Measurements from ENCODE around the gene SPEM1.

The SPEM1 gene

DNA sequence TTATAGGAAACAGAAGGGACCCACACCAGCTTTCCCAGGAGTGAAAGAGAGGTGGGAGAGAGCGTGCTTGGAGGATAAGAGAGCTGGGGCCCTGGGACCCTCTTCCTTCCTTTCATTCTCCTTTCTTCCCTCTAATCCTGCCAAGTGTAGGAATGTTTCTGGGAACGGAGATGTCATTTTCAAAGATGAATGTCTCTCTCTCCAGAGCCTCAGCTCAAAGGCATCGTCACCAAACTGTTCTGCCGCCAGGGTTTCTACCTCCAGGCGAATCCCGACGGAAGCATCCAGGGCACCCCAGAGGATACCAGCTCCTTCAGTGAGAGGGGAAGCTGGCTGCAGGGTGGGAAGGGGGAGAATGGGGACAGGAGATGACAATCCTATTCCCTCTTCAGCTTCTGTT lies 21.1 kb downstream of the SPEM1 start:
- H3K4me3 ChIP-seq (ENCODE audit: low read depth, low read length) = no peak overlapping the region
- no peaks in the 10 kb centered on the region for H3K36me3 ChIP-seq
- H3K27me3 ChIP-seq (ENCODE audit: insufficient read depth, low read depth, severe bottlenecking) = peaks cover 10% of the 10 kb centered on the region
- no peak overlapping the region for H3K27ac ChIP-seq
- no peaks in the 10 kb centered on the region for H3K9me3 ChIP-seq (ENCODE audit: severe bottlenecking)
- TF ChIP-seq, protein P1, sequence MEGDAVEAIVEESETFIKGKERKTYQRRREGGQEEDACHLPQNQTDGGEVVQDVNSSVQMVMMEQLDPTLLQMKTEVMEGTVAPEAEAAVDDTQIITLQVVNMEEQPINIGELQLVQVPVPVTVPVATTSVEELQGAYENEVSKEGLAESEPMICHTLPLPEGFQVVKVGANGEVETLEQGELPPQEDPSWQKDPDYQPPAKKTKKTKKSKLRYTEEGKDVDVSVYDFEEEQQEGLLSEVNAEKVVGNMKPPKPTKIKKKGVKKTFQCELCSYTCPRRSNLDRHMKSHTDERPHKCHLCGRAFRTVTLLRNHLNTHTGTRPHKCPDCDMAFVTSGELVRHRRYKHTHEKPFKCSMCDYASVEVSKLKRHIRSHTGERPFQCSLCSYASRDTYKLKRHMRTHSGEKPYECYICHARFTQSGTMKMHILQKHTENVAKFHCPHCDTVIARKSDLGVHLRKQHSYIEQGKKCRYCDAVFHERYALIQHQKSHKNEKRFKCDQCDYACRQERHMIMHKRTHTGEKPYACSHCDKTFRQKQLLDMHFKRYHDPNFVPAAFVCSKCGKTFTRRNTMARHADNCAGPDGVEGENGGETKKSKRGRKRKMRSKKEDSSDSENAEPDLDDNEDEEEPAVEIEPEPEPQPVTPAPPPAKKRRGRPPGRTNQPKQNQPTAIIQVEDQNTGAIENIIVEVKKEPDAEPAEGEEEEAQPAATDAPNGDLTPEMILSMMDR (IDR thresholded peaks at IDR 0.05; ENCODE audit: low read depth, low read length) = no peak
- no peak for DNase-seq

DNA sequence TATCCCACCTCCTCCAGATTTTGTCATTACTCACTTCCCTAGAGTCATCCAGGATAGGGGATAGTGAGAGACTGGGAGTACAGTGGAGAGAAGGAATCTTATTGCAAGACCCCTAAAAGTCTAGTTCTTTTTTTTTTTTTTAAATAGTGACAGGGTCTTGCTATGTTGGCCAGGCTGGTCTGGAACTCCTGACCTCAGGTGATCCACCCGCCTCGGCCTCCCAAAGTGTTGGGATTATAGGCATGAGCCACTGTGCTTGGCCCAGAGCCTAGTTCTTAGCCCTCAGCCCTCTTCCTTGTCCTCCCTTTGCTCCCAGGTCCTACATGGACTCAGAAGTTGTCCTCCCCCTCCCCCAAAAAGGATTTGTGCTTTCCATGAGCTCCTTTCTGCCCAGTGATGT lies 22.0 kb downstream of the SPEM1 start:
- no peak for DNase-seq
- H3K27me3 ChIP-seq (ENCODE audit: insufficient read depth, low read depth, severe bottlenecking) = peaks cover 7% of the 10 kb centered on the region

DNA sequence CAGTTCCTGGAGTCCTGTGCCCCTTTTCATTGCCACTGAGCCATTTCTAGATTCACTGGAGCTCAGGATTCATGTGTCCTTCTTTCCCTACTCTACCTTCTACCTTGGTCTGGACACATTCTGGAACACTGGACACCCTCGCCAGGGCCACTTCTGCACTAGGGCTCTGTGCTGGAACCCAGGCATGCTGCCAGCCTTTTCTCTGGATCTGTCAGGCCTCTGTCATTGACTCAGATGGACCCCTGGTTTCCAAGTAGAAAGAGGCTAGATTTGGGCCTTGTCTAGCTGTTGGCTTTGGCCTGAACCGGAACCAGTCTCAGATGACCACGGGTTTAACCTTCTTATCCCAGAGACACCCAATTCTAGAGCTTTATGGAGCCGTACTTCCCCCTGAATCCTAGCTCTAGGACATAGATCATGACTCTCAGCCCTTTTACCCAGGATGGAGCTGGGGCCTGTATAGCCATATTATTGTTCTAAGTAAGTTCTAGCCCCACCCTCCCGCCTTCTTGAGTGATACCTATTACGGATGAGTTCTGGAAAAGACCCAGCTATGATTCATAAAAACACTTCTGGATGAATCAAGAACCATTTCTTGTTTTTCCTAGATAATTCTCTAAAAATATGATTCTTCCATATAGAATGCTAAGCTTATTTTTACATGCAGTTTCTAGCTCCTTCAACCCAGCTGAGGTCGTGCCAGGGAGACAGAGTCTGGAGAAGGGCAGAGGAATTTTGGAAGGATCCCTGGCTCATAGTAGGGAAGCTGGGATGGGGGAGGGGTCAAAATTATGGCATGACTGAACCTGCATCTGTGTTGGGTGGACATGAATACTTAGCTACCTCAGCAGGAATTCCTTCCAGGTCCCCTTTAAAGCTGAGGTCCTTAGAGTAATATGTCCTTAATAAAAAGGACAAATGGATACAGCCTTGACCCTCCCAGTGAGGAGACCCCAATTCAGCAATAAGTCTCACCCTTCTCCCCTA lies 23.7 kb downstream of the SPEM1 start:
- TF ChIP-seq, protein P1 (IDR thresholded peaks at IDR 0.05; ENCODE audit: low read depth, low read length) = no peak
- Histone ChIP-seq H3K27ac (no peak overlapping the region), H3K27me3 (ENCODE audit: insufficient read depth, low read depth, severe bottlenecking) (peaks cover 3% of the 10 kb centered on the region), H3K9me3 (ENCODE audit: severe bottlenecking) (no peaks in the 10 kb centered on the region), H3K36me3 (no peaks in the 10 kb centered on the region), H3K4me3 (ENCODE audit: low read depth, low read length) (no peak overlapping the region)
- no peak for DNase-seq

More for the DNA sequence above, 22.0 kb downstream of the SPEM1 start:
- Histone ChIP-seq H3K4me3 (ENCODE audit: low read depth, low read length) (no peak overlapping the region), H3K27ac (no peak overlapping the region), H3K36me3 (no peaks in the 10 kb centered on the region), H3K9me3 (ENCODE audit: severe bottlenecking) (no peaks in the 10 kb centered on the region)
- TF ChIP-seq, protein P1 (IDR thresholded peaks at IDR 0.05; ENCODE audit: low read depth, low read length) = no peak

DNA sequence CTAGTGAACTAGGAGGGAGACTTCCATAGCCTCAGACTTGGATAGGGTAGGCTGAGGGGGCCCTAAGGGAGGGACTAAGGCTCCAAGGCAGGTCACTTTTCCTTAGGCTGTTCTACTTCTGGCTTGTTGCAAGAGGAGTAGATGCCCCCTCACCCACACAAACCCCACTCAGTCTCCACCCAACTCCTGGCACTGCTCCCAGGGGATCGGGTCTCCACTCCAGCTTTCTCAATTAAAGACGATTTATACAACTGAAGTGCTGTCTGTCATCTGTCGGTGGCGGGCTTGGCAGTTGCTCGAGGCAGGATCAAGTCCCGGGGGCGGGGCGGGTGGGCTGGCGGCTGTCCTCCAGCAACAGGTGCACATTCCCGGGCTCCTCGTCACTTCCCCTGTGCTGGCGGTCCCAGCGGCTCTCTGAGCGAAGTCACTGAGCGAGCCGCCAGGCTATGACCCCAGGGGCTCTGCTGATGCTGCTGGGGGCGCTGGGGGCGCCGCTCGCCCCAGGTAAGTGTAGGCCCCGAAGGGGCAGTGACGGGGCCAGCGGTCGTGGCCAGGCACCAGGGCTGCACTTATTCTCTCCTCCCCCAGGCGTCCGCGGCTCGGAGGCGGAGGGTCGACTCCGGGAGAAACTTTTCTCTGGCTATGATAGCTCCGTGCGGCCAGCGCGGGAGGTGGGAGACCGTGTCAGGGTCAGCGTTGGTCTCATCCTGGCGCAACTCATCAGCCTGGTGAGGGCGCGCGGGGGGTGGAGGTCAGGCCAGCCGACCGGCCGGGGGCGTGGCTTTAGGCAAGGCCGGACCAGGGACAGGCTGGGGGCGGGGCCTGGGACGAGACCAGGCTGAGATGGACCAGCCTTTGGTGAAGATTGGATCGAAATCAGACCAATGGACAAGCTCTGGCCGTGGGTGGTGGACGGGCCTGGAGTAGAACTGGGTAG lies 24.8 kb downstream of the SPEM1 start, which contains the start of gene CHRNB1:
Gene CHRNB1 (plus strand): TSS at position 380 of the 937 bp plus-strand sequence. CDS start 67 bp downstream, at position 447.
- TF ChIP-seq, protein P1 (IDR thresholded peaks at IDR 0.05; ENCODE audit: low read depth, low read length) = no peak
- Histone ChIP-seq H3K36me3 (no peaks in the 10 kb centered on the region), H3K9me3 (ENCODE audit: severe bottlenecking) (no peaks in the 10 kb centered on the region), H3K4me3 (ENCODE audit: low read depth, low read length) (no peak within 1 kb of the TSS), H3K27ac (no peak within 1 kb of the TSS), H3K27me3 (ENCODE audit: insufficient read depth, low read depth, severe bottlenecking) (no peaks in the 10 kb centered on the region)
- DNase-seq = no peak

DNA sequence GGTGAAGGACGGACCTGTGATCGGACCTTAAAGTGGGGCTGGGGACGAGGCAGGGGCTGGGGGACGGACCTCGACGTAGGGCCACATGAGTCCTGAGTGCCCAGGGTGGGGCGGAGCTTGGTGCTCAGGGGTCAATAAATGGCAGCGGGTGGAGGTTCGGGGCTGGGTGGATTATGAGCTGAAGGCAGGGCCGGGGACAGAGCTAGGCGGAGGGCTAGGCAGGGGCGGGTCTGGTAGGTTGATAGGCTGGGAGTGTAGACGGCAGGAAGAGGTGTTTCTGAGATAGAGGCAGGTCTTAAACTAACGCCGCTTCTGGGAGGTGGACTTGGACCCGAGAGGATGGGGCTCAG lies 25.5 kb downstream of the SPEM1 start:
- Histone ChIP-seq H3K27me3 (ENCODE audit: insufficient read depth, low read depth, severe bottlenecking) (no peaks in the 10 kb centered on the region), H3K4me3 (ENCODE audit: low read depth, low read length) (no peak overlapping the region)
- DNase-seq = no peak

More for the DNA sequence above, 25.5 kb downstream of the SPEM1 start:
- Histone ChIP-seq H3K36me3 (no peaks in the 10 kb centered on the region), H3K9me3 (ENCODE audit: severe bottlenecking) (no peaks in the 10 kb centered on the region), H3K27ac (no peak overlapping the region)
- TF ChIP-seq, protein P1 (IDR thresholded peaks at IDR 0.05; ENCODE audit: low read depth, low read length) = no peak
